PC-3 (cell line): Measurements from ENCODE around the gene PSMA5.

Source experiments
- EZH2 ChIP-seq: fragments of 300-600 bp; sonication (generic); IDR thresholded peaks from one replicate; pipeline ENCODE4 v1.6.1; 2017; ENCODE audit warnings: antibody characterized with exemption, mild to moderate bottlenecking, low read length; ENCODE audit not compliant: unreplicated experiment
- TF ChIP-seq, protein P1 (sequence below): fragments of 300-600 bp; sonication (generic); conservative IDR thresholded peaks from 2 replicates; pipeline ENCODE4 v1.5.1; 2017; ENCODE audit warnings: antibody characterized with exemption, low read depth, mild to moderate bottlenecking, low read length

DNA sequence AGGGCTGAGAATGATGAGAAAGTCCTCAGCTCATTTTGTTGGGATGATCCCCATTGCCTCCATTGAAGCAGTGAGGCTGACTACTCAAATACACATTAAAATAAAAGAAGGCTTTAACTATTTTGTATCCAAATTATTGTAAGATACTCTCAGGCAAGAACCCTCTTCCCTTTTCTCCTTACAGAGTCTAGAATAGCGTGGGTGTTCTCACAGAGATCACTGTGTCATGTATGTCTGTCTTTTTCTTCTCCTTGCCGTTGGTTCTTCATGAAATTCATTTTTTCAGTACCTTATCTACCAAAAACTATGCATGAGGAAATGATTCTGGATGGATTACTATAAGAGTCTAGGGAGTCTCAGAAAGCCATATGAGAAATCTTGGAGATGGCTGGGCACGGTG, 58.6 kb downstream of the PSMA5 start:
- TF ChIP-seq EZH2, result no peak
- TF ChIP-seq, protein P1, sequence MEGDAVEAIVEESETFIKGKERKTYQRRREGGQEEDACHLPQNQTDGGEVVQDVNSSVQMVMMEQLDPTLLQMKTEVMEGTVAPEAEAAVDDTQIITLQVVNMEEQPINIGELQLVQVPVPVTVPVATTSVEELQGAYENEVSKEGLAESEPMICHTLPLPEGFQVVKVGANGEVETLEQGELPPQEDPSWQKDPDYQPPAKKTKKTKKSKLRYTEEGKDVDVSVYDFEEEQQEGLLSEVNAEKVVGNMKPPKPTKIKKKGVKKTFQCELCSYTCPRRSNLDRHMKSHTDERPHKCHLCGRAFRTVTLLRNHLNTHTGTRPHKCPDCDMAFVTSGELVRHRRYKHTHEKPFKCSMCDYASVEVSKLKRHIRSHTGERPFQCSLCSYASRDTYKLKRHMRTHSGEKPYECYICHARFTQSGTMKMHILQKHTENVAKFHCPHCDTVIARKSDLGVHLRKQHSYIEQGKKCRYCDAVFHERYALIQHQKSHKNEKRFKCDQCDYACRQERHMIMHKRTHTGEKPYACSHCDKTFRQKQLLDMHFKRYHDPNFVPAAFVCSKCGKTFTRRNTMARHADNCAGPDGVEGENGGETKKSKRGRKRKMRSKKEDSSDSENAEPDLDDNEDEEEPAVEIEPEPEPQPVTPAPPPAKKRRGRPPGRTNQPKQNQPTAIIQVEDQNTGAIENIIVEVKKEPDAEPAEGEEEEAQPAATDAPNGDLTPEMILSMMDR, result no peak
